ENCODE results near the gene MRPS27.
"Not testable (repeated sequence)": the region's sequence is repeated elsewhere in the genome, so short reads cannot be mapped to it uniquely, and the experiment has no call there.

The MRPS27 gene

DNA sequence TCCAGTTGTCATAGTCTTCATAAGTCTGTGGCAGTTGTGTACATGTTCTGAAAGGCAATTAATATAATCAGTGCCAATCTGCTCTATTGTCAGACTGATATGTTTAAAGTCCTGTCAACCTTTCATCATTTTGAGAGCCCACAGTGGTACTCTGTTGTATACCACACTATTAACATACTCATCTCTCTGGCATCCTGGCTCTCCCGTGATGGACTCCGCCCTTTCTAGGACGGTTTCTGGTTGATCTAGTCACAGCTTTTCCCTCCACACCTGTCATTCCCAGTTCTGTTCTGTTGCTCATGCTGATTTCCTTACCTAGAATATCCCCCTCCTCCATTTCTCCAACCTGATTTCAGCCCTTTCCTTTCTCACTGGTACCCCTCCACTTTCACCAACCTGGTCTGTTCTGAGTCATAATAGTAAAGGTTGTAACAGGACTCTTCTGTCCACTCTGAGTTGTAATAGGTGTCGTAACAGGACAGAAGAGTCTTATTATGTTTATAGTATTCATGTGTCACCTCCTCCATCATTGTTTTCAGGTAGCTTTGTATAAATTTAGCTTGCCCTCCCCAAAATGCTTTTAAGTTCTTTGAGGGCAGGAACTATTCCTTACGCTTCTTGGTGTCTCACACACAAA, 4.3 kb upstream of the MRPS27 start:
- no peak for DNase-seq

DNA sequence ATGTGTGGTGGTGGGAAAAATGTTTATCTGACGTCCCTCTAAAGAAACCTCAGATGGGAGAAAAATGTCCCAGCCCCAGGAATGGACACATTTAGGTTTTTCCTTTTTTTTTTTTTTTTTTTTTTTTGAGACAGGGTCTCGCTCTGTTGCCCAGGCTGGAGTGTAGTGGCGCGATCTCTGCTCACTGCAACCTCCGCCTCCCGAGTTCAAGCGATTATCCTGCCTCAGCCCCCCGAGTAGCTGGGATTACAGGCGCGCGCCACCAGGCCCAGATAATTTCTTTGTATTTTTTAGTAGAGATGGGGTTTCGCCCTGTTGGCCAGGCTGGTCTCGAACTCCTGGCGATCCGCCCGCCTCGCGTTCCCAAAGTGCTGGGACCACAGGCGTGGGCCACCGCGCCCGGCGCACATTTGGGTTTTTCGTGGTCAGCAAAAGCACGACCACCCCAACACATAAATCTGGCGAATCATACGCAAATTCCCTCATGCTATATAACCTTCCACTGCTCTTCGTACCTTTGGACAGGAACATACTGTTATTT, 535 bp downstream of the MRPS27 start:
- DNase-seq: not testable (repeated sequence)

DNA sequence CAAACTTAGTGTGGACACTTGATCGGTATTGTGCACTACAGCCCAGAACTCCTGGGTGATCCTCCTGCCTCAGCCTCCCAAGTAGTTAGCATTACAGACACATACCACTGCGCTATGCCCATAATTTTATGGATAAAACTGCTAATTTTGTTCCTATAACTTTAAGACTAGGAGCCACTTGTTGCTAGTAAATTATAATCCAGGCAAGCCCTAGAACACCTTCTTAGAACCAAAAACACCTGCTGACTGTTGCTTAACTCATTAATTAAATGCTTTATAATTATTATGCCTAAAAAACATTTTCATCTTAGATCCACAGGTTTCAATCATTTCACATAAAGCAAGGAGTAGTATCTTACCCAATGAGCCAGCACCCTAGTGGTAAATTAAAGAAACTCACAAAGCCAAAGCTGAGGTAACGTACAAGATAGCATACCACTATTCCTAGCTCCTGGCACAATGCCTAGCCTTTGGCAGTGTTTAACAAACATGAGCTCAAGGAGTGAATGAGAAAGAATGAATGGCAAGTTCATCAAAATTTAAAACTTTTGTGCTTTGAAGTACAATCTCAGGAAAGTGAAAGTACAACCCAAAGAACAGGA, 5.4 kb downstream of the MRPS27 start:
- DNase-seq: peak; percentile 5

DNA sequence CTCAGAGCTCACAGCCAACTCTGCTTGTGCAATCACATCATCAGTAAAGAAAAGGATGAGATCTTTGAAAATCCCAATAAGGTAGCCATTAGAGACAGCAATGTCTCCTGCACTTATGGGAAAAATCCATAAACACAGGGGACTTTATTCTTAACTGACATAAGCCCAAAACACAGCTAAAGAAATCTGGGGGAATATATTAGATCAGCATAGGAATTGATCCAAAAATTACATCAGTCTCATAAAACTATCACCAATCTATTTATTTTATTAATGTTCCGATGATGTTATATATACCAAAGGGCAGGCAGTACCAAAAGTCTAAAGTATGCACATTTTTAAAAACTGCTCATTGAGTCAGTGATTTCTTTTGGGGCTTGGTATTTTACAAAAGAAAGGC, 6.9 kb downstream of the MRPS27 start:
- no peak for DNase-seq

DNA sequence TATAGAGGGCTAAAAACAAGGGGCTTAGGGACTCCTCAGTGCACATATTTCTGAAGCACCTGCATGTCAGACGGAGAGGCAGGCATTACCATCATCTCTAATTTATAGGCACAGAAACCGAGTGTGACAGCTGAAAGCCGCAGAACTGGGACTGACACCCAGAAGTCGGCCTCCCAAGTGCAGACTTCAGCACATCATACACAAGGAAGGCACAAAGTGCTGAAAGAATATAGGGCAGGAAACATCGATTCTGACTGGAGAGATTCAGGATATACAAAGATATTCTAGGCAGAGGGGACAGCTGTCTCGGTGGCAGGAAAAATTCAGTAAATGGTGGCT, 11.2 kb downstream of the MRPS27 start:
- no peak for DNase-seq

DNA sequence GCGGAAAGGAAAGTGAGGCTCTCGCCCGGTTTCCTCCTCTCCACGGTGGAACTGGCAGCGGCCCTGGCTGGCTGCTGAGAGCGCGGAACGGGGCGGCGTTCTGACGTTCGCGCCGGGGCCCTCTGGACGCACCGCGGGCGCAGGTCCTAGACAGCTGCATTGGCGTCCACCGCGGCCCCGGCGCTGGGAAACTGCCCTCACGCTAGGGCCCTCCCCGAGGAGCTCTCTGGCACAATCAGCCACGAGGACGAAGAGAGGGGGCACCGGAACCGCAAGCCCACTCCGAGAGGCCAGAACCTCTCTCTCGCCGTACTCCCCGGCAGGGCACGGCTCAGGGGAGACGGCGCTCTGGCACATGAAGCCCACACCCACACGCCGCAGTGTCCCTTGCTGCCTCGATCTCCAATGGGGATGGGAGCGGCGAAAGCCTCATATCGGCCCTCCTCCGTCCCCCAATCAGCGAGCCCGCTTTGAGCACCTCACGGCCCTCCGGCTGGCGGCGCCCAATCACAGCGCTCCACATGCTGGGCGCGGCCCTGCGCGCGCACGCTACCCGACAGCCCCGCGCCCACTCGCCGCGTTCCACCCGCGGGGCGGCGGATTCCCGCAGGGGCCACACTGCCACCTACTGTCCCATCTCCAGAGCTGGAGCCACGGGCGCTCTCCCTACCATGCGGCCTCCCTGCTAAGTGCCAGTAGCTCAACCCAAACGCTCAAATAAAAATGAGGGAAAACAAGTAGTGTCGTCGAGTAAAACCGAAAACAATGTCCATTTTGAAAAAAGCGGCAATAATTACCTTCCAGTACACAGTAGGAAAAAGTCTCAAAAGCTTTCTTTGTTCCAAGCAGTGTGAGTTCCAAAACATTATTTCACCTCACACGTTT, 11.8 kb downstream of the MRPS27 start:
- DNase-seq: peak; percentile 94

DNA sequence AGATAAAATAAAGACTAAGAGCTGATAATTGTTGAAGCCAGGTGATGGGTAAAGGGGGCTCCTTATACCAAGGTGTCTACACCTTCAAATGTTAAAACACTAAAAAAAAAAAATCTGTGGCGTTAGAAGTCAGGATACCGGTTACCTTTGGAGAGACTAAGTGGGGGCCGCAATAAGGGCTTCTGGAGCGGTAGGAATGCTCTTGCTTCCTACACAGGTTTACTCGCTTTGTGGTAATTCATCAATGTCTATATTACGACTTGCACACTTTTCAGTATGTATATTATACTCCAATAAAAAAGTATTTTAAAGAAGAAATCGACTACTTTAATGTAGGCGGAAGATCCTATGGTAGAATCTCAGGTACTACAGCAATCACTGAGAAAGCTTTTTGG, 12.5 kb downstream of the MRPS27 start:
- peak; percentile 53 for DNase-seq

DNA sequence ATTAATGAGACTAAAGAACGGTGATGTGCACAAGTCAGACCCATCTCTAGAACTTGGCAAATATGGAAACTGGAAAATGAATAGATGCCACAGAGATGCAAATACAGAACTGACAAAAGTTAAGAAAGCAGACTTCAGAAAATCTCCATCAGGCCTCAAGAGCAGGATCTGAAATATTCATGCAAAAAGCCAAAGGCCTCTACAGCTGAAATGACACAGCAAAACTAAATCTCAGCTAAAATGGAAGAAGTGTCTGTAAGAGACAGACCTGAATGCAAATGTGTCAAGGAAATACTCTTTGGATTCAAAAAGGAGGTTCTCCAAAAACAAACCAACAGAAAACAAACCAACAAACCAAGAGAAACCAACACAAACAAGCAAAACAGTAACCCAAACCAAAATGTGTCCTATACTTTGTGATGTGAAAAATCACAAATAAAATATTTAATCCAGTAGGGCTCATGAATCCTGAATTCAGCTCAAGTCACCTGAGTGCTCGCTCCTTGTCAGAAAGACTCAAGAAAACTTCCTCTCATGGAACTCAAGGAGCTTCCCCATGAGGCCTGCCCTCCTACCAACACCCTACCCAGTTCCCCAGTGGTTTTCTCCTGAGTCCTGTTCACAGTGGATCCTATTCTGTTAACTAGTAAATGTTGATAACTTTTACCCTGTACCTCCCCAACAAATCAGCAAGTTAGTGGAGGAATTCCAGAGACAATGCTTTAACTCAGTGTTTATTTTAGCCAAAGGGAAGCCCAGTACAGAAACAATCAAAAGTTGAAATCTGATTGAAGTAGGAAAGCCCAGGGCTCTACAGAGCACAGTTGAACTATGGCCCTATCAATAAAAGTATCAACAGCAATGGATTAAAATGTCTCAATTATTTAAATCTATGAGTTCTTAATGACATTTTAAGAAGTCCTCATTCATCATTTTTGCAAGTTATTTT, 14.6 kb downstream of the MRPS27 start:
- DNase-seq: no peak

DNA sequence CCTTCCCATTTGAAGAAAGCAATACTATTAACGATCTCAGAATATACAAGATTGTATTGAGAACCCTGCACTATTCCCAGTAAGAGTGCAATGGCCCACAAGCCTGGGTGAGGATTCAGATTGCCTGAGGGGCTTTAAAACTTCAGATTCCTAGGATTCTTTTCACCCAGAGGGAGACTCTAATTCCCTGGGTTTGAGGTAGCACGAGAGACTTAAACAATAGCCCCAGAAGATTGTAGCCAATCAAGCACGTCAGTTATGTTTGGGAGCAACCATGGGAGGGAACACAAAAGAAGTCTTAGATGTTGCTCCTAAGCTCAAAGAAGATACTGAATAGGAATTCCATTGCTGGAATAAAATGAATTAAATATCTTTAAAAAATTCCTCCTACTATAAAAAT, 17.9 kb downstream of the MRPS27 start:
- DNase-seq: no peak

DNA sequence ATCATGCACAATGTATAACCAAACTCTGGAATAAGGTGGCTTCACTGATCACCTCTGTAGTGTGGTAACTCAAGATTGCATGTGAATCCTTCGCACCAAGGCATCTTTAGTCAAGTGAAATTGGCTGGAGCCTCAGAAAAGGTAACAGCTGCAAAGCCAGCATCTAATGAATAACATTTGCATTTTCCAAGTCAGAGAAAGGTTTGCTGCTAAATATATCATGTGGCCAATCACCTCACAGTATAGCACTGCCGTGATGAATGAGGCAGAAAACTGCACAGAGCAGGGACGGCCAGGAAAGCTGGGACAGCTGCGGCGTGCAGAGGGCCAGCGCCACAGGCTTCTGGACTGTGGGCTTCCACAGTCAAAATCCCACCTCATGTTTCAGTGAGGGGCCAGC, 18.5 kb downstream of the MRPS27 start:
- DNase-seq: no peak

DNA sequence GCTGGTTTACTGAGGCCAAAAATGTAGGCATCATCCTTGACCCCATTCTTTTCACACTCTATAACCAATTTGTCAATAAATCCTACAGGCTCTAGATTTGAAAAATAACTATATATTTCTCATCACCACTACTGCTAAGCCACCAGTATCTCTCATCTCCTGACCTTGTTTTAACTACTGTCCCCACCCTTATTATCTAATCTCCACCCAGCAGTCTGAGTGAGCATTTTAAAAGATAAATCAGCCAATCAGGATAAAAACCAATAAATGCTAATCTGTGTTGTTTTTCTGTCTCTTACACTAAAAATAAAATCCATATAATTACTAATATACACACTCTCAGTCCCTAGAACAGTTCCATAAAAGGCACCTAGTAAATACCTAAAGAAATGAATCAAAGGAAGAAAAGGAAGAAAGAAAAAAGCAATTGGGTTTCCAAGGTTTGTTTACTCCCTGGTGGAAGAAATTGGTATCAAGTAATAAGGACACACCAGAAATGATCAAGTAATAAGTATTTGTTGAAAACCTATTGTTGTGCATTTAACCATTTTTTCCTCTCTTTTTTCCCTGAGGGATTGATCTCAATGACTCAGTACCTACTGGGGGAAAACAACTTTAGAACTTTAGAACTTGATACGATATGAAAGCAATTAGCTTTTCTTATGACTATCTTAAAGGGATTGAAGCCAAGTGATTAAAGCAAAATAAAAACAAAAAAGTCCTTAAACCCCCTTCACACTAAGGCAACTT, 19.3 kb downstream of the MRPS27 start:
- no peak for DNase-seq

DNA sequence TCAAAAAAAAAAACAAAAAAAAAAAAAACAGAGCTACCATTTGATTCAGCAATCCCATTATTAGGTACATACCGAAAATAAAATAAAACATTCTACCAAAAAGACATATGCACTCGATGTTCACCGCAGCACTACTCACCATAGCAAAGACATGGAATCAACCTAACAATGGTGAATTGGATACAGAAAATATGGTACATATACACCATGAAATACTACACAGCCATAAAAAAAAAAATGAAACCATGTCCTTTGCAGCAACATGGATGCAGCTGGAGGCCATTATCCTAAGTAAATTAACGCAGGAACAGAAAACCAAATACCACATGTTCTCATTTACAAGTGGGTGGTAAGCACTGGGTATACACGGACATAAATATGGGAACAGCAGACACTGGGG, 21.3 kb downstream of the MRPS27 start:
- no peak for DNase-seq

DNA sequence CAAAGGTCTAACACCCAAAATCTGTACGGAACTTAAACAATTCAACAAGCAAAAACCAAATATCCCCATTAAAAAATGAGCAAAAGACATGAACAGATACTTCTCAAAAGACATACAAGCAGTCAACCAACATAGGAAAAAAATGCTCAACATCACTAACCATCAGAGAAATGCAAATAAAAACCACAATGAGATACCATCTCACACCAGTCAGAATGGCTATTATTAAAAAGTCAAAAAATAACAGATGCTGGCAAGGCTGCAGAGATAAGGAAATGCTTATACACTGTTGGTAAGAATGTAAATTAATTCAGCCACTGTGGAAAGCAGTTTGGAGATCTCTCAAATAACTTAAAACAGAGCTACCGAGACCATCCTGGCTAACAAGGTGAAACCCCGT, 21.9 kb downstream of the MRPS27 start:
- not testable (repeated sequence) for DNase-seq

DNA sequence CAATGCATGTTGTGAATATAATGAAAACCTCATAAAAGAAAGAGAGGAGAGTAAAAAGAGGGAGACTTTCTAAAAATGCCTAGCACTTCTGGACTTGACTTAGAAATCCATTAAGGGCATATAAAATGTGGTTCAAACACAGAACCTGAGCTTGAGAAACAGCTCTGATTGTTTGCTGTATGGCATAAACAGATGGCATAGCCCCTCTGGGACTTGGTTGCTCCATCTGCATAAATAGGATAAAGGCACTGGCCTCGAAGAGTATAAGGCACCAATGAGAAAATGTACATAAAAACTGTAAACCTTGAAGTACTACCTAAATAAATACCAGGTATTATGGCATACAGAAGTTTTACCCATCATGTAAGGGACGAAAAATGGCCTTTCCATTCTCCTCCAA, 23.8 kb downstream of the MRPS27 start:
- DNase-seq: peak; percentile 42

DNA sequence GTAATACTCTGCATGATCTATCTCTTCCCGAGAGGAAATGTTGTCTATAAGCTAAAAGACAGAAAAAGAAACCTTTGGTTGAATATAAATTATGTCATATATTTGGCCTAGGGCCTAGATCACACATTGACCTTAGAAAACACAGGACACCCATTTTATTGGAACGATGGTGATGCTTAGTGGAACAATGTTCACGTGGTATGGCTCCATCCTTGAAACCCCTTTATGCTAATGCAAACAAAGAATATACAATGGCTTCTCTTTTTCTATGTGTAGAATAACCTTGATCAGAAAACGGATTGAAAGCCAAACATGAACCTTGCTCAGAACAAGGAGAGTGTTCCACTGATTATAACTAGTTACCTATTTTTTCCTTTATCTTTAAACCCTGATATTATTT, 24.5 kb downstream of the MRPS27 start:
- DNase-seq: no peak

DNA sequence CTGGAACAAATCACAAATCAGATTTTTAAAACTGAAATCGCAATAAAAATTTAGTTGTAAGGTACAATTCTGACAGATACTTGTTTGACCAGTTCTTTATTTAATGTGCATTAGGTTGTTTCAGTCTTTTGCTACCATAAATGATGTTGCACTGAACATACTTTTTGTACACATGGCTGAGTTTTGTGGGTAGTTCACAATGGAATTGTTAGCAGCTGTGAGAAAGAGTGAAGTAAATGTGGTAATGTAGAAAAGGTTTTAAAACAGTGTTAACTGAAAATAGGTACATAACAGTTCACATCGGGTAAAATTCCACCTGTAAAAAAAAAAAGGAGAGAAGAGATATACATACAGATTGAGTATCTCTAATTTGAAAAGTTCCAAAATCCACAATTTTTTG, 25.6 kb downstream of the MRPS27 start:
- DNase-seq: no peak

DNA sequence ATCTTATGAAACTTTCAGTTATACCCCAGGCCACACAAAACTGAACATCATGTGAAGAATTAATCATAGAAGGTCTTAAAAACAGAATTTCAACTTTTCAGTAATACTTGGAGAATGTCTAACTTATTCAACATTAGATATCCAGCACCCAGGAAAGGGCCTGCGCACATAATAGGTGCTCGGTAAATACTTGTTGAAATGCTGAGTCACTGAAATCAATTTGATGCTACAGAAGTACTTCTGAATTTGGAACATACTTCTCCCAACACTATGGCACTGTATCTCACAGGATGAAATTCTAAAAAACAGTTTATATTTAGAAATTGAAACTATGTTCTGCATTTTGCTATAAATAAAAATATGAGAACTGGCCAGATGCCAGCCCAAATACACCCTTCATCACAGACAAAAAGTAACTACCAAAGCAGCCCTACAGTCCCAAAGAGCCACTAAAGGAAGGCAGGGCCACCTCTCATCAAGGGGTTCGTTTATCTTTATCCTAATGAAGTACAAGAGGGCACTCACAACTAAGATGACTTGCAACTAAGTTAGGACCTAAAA, 26.5 kb downstream of the MRPS27 start:
- DNase-seq: no peak

DNA sequence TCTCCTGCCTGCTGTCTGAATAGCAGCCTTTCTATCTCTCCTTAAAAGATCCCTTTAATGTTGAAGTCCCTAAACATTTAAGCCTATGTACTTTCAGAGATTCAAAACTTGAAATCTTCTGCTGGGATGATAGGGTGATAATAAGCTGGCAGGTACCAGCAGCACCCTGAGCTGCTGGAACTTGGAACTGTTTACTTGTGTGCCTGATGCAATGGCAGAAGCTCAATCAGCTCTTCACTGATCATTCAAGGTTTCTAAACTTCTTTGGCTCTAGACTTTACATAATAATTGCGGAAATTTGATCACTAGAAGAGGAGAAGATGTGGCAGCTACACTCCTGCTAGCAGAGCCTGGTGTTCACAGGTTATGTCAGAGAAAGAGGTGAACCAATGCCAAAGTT, 27.6 kb downstream of the MRPS27 start:
- no peak for DNase-seq

DNA sequence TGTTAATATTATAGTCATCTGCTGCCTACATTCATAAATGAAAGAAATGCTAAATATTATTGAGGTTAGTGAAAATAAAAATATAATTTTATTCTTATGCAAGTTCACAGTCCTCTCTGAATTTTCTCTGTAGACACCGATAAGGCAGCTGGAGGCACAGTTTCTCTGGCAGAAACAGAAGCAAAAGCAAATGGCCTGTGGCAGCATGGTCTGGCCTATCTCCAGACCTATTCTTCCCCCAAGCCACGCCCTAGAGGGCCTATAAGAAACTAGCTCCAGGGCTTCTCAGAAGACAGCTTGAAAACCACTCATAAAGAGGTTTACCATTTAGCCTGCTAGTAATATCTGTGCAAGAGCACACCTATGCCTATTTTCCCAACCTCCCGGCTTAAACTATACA, 28.4 kb downstream of the MRPS27 start:
- DNase-seq: no peak

DNA sequence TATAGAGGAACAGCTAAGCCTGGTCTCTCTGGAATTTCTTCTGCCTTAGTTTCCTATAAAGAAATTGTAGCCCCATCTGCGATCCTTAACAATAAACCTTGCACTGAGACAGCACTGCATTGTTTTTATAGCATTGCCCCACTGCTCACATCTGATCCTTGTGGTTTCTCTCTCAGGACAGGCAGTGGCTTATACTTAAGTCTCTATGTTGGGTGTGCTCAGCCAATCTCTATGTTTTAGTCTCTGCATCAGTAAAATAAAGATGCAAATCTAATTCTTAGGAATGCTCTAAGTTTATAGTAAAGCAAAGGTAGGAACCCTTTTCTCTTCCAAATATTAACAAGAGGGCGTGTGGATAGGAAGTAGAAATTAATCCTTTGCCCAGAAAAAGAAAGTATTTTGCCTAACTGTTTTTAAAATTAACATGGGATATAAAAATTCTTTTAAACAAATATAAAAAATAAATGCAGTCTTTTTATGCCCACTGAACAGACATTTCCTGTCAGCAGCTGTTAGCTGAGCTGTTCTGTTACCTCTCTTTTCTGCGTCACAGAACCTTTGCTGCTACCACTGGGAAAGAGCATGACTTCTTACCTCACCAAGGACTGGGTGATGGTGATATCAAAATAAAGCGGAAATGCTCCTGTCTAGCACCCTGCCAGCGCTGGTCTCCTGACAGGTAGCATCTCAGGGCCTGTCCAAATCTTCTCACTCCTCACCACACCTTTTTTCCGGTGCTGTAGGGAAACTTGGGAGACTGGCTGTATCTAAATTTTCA, 29.5 kb downstream of the MRPS27 start:
- no peak for DNase-seq

DNA sequence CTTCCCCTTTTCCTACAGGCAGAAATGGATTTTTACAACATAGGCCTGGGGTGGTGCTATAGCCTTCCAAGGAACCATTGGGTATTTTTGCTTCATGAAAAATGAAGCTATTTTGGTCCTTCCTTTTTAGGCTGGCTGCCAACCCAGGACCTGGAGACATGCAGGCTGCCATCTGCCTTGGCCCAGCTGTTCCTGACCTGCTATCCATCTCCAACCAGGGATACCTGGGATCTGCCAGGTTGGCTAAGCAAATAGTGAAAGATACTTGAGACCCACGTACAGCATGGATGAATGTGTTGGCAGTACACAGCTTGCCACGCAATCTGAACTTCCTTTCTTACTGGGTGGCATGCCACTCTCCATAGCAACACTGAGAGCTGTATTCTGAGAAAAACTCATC, 31.1 kb downstream of the MRPS27 start:
- peak; percentile 47 for DNase-seq

All from NCI-H1092 treated with DMSO at 0.1 percent for 48 hours (cell line).